ENCODE measurements around the gene SHMT2. TPM values are rescaled to one million over a fixed set of nuclear protein-coding genes. Genes with fewer than 3 reads are reported as not detected.
"Not testable (repeated sequence)": the region's sequence is repeated elsewhere in the genome, so short reads cannot be mapped to it uniquely, and the experiment has no call there.

Gene SHMT2
- total and polyA plus RNA-seq, 5 experiments from 2014 or later, result 27.3 to 45.3 (median 31.2) TPM

- Mint-ChIP-seq H3K4me1 (peaks cover 4 to 6% (median 6%) of the 10 kb centered on the region in 4 donors), H3K36me3 (peaks cover 4 to 80% (median 18%) of the 10 kb centered on the region in 3 donors), H3K27me3 (no peaks in the 10 kb centered on the region), H3K4me3 (no peak overlapping the region), H3K9me3 (no peaks in the 10 kb centered on the region), H3K27ac (peak overlapping the region in 4 of 10 donors; percentile 5 to 47 (median 19))
- ATAC-seq, result no peak
- POLR2A ChIA-PET, result no interaction called here
- no peak for DNase-seq
Measured at GRCh38 chr12:57266681-57267080, 37.2 kb downstream of the SHMT2 start.

GRCh38 chr12:57268264-57268663, 38.8 kb downstream of the SHMT2 start:
- Mint-ChIP-seq H3K27me3 (no peaks in the 10 kb centered on the region), H3K27ac (peak overlapping the region in 5 of 10 donors; percentile 23 to 78 (median 37)), H3K4me3 (no peak overlapping the region), H3K36me3 (peaks cover 4 to 83% (median 19%) of the 10 kb centered on the region in 3 donors), H3K4me1 (peaks cover 4 to 8% (median 6%) of the 10 kb centered on the region in 4 donors), H3K9me3 (no peaks in the 10 kb centered on the region)
- DNase-seq (no peak), ATAC-seq (no peak)
- POLR2A ChIA-PET, result no interaction called here

GRCh38 chr12:57270966-57271470, 41.5 kb downstream of the SHMT2 start:
- H3K27ac Mint-ChIP-seq, result peak overlapping the region in 4 of 10 donors; percentile 0 to 71 (median 9)
- H3K27me3 Mint-ChIP-seq, result no peaks in the 10 kb centered on the region
- DNase-seq (no peak), ATAC-seq (no peak)
- H3K4me1 Mint-ChIP-seq, result peaks cover 0 to 8% (median 5%) of the 10 kb centered on the region in 4 donors
- H3K36me3 Mint-ChIP-seq, result peaks cover 4 to 91% (median 23%) of the 10 kb centered on the region in 3 donors
- no peaks in the 10 kb centered on the region for H3K9me3 Mint-ChIP-seq
- no peak overlapping the region for H3K4me3 Mint-ChIP-seq
- POLR2A ChIA-PET, result no interaction called here

GRCh38 chr12:57272337-57273151, 43.0 kb downstream of the SHMT2 start:
- Mint-ChIP-seq H3K27me3 (no peaks in the 10 kb centered on the region), H3K27ac (peak overlapping the region in 3 of 10 donors; percentile 31 to 59 (median 45)), H3K4me3 (no peak overlapping the region), H3K9me3 (no peaks in the 10 kb centered on the region), H3K4me1 (peaks cover 0 to 8% (median 5%) of the 10 kb centered on the region in 4 donors), H3K36me3 (peaks cover 4 to 91% (median 29%) of the 10 kb centered on the region in 3 donors)
- no peak for ATAC-seq
- POLR2A ChIA-PET, result interaction anchor here (0.5 to 1.0 kb wide), 2 partner anchors 18 to 181 kb away, joined by 3 read pairs; no protein-coding TSS in a partner anchor
- DNase-seq, result no peak

- peaks cover 4 to 92% (median 34%) of the 10 kb centered on the region in 3 donors for H3K36me3 Mint-ChIP-seq
- no peak overlapping the region for H3K4me3 Mint-ChIP-seq
- H3K9me3 Mint-ChIP-seq, result no peaks in the 10 kb centered on the region
- POLR2A ChIA-PET, result no interaction called here
- H3K4me1 Mint-ChIP-seq, result peaks cover 3 to 8% (median 5%) of the 10 kb centered on the region in 4 donors
- DNase-seq (no peak), ATAC-seq (no peak)
- peak overlapping the region in 1 of 10 donors; percentile 47 for H3K27ac Mint-ChIP-seq
- H3K27me3 Mint-ChIP-seq, result no peaks in the 10 kb centered on the region
Measured at GRCh38 chr12:57273516-57273915, 44.0 kb downstream of the SHMT2 start.

GRCh38 chr12:57276233-57276632, 46.7 kb downstream of the SHMT2 start:
- H3K27ac Mint-ChIP-seq, DNase-seq, H3K27me3 Mint-ChIP-seq, ATAC-seq, H3K9me3 Mint-ChIP-seq, POLR2A ChIA-PET, H3K4me3 Mint-ChIP-seq: not testable (repeated sequence)
- Mint-ChIP-seq H3K36me3 (peaks cover 4 to 86% (median 28%) of the 10 kb centered on the region in 3 donors), H3K4me1 (peaks cover 18 to 28% (median 21%) of the 10 kb centered on the region in 4 donors)

- H3K4me1 Mint-ChIP-seq, result peaks cover 18 to 32% (median 24%) of the 10 kb centered on the region in 4 donors
- POLR2A ChIA-PET, result no interaction called here
- no peak overlapping the region for H3K4me3 Mint-ChIP-seq
- H3K27me3 Mint-ChIP-seq, result no peaks in the 10 kb centered on the region
- peak overlapping the region in 1 of 10 donors; percentile 25 for H3K27ac Mint-ChIP-seq
- no peak for DNase-seq
- no peak for ATAC-seq
- peaks cover 0 to 83% (median 28%) of the 10 kb centered on the region in 3 donors for H3K36me3 Mint-ChIP-seq
- H3K9me3 Mint-ChIP-seq, result no peaks in the 10 kb centered on the region
Measured at GRCh38 chr12:57276935-57277563, 47.5 kb downstream of the SHMT2 start.

- Mint-ChIP-seq H3K36me3 (peaks cover 0 to 87% (median 33%) of the 10 kb centered on the region in 3 donors), H3K27me3 (no peaks in the 10 kb centered on the region), H3K4me1 (peaks cover 16 to 32% (median 24%) of the 10 kb centered on the region in 4 donors), H3K27ac (peak overlapping the region in 8 of 10 donors; percentile 6 to 82 (median 40)), H3K9me3 (no peaks in the 10 kb centered on the region), H3K4me3 (peak overlapping the region in 1 of 10 donors; percentile 14)
- DNase-seq (no peak), ATAC-seq (no peak)
- POLR2A ChIA-PET, result no interaction called here
Measured at GRCh38 chr12:57278465-57279381, 49.2 kb downstream of the SHMT2 start.

GRCh38 chr12:57280211-57281062, 50.9 kb downstream of the SHMT2 start:
- POLR2A ChIA-PET, result no interaction called here
- DNase-seq, result peak; percentile 36 to 81 (median 63)
- Mint-ChIP-seq H3K27me3 (no peaks in the 10 kb centered on the region), H3K9me3 (no peaks in the 10 kb centered on the region), H3K27ac (peak overlapping the region; percentile 84 to 98 (median 94)), H3K4me3 (peak overlapping the region; percentile 46 to 84 (median 68)), H3K4me1 (peaks cover 15 to 32% (median 22%) of the 10 kb centered on the region in 4 donors), H3K36me3 (peaks cover 0 to 85% (median 27%) of the 10 kb centered on the region in 3 donors)
- ATAC-seq, result peak; percentile 100

GRCh38 chr12:57282073-57282472, 52.6 kb downstream of the SHMT2 start:
- ATAC-seq, H3K27me3 Mint-ChIP-seq, DNase-seq, H3K4me3 Mint-ChIP-seq, H3K9me3 Mint-ChIP-seq: not testable (repeated sequence)
- peaks cover 13 to 32% (median 22%) of the 10 kb centered on the region in 4 donors for H3K4me1 Mint-ChIP-seq
- peaks cover 0 to 83% (median 25%) of the 10 kb centered on the region in 3 donors for H3K36me3 Mint-ChIP-seq
- POLR2A ChIA-PET, result interaction anchor here (0.6 kb wide), 1 partner anchor 28 kb away, joined by 4 read pairs; no protein-coding TSS in a partner anchor
- H3K27ac Mint-ChIP-seq, result peak overlapping the region in 8 of 10 donors; percentile 21 to 98 (median 69)
